ENCODE data around the gene ULK4.
"Not testable (repeated sequence)": the region's sequence is repeated elsewhere in the genome, so short reads cannot be mapped to it uniquely, and the experiment has no call there.

Gene ULK4

DNA sequence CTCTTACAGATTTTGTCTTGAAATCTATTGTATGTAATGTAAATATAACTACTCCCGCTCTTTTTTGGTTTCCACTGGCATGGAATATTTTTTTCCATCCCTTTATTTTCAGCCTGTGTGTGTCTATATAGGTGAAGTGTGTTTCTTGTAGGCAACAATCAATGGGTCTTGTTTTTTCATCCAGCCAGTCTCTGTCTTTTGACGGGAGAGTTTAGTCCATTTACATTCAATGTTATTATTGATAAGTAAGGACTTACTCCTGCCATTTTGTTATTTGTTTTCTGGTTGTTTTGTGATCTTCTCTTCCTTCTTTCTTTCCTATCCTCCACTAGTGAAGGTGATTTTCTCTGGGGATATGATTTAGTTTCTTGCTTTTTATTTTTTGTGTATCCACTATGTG lies 101.4 kb downstream of the ULK4 start:
- not testable (repeated sequence) for FAIRE-seq

DNA sequence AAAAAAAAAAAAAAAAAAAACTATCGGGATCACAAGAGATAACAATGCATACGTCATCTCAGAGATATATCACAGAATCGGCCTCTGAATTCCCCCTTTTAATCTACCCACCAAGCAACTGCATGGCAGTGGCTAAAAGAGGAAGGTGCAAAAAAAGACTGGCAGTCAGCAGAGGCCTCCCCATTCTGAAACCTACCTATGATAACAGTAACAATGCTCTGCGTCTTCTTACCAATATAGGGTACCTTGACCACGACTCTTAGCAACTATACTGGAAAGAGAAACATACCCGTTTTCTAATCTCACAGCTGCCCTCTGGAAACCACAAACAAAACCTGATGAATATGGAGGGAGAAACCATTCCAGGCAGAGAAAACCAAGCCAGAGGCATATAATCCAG lies 106.9 kb downstream of the ULK4 start:
- no peak for FAIRE-seq

- FAIRE-seq, result no peak
Observed at GRCh38 chr3:41853540-41854196, 108.2 kb downstream of the ULK4 start.

- FAIRE-seq, result no peak
Observed at GRCh38 chr3:41848753-41849574, 112.9 kb downstream of the ULK4 start.

DNA sequence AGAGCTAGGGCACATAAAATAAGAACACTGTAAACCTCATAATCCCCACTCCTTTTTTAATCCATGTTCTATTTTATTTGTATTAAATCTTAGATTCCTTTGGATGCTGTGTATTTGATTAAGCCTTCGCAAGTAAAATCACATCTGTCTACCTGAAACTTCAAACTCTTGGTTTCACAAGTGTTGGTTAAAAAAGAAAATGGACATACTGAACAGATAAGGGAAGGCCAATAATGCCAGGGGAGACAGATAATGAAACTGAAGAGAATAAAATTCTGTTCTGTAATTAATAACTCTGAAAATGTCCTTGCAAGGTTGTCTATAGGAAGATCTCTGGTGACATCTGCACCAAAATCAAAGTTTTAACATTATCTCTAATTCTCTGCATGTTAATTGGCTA lies 114.2 kb downstream of the ULK4 start:
- no peak for FAIRE-seq

- no peak for FAIRE-seq
Observed at GRCh38 chr3:41846850-41847249, 115.1 kb downstream of the ULK4 start.

DNA sequence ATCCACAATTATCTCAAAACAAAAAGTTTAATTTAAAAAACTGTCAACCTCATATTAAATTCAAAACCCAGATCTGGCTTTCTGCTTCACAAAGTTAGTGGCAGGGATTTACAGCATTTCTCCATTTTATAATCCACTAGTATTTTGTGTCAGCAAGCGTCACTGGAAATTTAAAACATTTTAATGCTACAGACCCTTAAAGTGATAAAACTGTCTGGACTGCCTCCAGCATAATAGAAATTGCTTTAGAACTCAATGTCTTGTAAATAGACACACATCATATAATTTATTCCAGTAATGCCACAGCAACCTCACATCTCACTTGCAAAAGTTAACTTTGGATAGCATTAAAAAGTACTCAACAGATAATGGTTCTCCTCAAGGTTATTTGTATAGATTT lies 116.1 kb downstream of the ULK4 start:
- no peak for FAIRE-seq

- FAIRE-seq, result not testable (repeated sequence)
Observed at GRCh38 chr3:41844256-41844655, 117.6 kb downstream of the ULK4 start.

DNA sequence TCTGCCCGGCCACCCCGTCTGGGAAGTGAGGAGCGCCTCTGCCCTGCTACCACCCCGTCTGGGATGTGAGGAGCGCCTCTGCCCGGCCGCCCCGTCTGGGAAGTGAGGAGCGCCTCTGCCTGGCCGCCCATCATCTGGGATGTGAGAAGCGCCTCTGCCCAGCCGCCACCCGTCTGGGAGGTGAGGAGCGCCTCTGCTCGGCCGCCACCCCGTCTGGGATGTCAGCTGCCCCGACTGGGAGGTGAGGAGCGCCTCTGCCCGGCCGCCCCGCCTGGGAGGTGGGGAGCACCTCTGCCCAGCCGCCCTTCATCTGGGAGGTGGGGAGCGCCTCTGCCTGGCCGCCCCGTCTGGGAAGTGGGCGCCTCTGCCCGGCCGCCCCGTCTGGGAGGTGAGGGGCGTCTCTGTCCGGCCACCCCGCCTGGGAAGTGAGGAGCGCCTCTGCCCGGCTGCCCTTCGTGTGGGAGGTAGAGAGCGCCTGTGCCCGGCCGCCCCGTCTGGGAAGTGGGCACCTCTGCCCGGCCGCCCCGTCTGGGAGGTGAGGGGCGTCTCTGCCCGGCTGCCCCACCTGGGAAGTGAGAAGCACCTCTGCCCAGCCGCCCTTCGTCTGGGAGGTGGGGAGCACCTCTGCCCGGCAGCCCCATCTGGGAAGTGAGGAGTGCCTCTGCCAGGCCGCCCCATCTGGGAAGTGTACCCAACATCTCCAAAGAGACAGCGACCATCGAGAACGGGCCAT lies 120.8 kb downstream of the ULK4 start:
- not testable (repeated sequence) for FAIRE-seq

- no peak for FAIRE-seq
Observed at GRCh38 chr3:41836360-41837134, 125.4 kb downstream of the ULK4 start.

DNA sequence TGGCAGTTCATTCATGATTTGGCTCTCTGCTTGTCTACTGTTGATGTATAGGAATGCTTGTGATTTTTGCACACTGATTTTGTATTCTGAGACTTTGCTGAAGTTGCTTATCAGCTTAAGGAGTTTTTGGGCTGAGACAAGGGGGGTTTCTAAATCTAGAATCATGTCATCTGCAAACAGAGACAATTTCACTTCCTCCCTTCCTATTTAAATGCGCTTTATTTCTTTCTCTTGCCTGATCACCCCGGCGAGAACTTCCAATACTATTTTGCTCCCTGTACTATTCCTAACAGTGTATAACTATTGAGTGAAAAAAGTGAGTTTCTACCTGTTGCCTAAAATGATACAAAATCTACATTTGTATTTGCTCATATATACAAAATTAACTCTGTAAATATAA lies 128.3 kb downstream of the ULK4 start:
- no peak for FAIRE-seq

DNA sequence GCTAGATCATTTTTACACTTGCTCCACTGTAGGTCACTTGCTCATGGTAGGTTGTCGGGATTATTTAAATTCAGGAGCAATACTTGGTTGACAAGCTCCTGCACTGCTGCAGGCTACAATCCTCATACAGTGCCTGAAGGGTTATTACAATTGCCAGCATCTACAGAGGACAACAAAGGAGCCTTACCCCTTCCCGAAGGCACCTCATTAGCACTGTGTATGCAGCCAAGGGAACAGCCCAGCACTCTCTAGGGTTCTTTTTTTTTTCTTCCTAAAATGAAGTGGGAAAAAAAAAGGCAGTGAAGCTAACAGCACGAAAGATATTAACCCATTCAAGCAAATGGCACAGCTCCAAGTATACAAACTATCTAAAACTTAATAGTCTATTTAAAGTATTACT lies 142.7 kb downstream of the ULK4 start:
- FAIRE-seq, result no peak

GRCh38 chr3:41808618-41809017 lies 153.3 kb downstream of the ULK4 start:
- no peak for FAIRE-seq

DNA sequence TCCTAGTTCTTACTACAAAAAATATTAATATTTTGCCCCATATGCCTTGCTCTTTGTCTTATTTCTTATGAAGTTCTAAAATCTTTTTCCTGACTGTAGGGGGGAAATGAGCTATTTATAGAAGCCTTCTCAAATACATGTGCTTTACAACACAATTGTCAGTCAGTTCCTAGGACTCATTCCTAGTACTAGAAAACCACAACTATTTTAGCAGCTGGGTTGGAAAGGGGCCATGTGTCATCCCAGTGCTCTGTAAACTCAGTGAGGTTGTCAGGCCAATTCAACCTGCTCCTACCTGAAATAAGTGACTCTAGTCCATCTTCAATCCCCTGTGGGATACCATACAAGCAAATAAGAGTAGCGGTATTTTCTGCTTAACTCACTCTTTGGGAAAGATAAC lies 153.8 kb downstream of the ULK4 start:
- no peak for FAIRE-seq

DNA sequence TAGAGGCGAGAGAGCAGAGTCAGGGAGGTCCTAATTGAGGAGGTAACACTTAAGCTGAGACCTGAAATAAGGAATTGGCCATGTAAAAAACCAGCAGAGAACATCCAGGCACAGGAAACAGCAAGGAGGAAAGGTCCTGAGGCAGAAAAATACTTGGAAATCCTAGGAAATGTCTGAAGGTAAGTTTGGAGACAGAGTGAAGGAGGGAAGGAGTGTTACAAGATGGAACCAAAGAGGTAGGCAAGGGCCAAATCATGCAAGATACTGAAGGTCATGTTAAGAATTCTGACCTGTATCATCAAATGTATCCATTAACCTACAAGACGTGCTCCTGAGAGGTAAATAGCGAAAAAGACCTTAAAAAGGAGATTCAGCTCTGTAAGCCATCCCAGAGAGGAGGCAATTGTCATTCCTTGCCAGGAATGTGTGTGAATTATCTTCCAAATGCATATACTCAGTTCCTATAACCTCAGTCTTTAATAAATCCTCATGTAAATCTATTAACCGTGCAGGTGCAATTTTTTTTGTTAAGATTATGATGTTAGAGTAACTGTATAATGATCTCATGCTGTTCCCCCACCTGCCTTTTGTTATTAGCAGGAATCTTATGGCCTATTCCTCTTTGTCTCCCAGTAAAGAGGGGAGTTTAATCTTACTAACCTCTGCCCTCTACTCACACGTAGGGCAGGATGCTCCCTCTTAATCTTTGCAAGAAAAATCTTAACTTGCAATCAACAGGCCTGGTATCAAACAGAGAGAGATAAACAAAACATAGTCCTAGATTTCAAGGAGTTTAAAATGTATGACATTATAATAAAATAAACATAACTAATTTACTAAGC lies 166.9 kb downstream of the ULK4 start:
- no peak for FAIRE-seq

DNA sequence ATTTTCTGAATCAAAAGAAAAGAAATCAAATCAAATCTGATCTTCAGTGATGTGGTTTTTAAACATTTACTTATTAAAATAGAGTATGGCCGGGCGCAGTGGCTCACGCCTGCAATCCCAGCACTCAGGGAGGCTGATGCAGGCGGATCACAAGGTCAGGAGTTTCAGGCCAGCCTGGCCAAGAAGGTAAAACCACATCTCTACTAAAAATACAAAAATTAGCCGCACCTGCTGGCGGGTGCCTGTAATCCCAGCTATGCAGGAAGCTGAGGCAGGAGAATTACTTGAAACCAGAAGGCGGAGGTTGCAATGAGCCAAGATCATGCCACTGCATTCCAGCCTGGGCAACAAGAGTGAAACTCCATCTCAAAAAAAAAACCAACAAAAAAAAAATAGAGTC lies 169.1 kb downstream of the ULK4 start:
- no peak for FAIRE-seq

- no peak for FAIRE-seq
Observed at GRCh38 chr3:41769106-41769505, 192.8 kb downstream of the ULK4 start.

DNA sequence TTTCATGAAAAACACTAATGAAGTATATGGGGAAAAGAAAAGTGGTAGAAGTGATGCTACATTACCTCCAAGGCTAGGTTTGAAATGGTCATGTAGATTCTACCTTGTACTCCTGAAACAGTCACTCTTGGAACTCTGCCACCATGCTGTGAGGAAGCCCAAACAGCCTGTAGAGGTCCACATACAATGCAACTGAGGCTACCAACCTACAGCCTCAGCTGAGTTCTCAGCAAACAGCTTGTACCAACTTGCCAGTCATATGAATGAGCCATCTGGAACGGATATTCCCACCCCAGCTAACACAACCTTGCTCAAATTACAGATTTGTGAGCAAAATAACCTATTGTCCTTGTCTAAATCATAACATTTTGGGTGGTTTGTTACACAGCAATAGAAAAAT lies 193.5 kb downstream of the ULK4 start:
- no peak for FAIRE-seq

GRCh38 chr3:41762867-41763266 lies 199.0 kb downstream of the ULK4 start:
- FAIRE-seq, result not testable (repeated sequence)

- no peak for FAIRE-seq
Observed at GRCh38 chr3:41753651-41754050, 208.3 kb downstream of the ULK4 start.

DNA sequence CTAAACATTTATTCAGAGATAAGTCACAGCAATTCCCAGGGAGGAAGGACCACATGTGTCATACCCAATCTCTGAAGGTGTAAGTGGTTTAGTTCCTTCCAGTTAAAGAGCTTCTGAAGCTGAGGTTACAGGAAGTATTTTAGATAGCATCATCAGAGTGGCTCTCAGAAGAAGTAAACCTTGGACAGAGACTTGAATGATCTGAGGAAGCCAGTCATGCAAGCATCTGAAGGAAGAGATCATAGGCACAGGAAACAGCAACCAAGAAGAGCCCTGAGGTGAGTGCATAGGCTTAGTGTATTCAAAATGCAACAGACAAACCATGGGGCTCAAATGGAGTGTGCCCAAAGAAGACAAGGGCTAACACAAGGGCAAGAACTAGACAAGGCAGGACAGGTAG lies 210.3 kb downstream of the ULK4 start:
- FAIRE-seq, result no peak

DNA sequence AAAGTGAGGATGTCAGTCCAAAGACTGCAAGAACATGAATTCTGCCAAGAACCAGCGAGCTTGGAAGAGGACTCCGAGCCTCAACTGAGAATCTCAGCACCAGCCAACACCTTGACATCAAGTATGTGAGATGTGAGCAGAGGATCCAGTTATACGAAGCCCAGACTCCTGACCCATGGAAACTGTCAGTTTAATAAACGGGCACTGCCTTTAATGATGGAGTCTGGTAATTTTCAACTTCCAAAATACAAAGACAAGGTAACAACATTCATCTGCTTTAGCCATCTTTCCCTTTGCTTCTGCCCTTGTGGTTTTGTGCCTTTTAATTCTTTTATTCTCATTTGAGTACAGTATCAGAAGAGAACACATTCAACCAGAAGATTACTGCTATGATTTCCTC lies 211.9 kb downstream of the ULK4 start:
- FAIRE-seq, result no peak
